Measurements from ENCODE around the gene ROBO1.

- TF ChIP-seq CTCF (IDR thresholded peaks at IDR 0.05) = no peak
- no peak for TF ChIP-seq POLR2A (IDR thresholded peaks at IDR 0.05)
Observed at GRCh38 chr3:79157191-79157590, 610.6 kb downstream of the ROBO1 start.

All from thyroid gland (tissue), 4 donors.